DMS79 (cell line): ENCODE data around the gene EIF3K.

Source experiments
- DNase-seq: peaks from one replicate; lab custom pipeline; 2025; lab: John Stamatoyannopoulos, UW

The EIF3K gene

GRCh38 chr19:38665950-38666662 is 47.1 kb downstream of the EIF3K start:
- DNase-seq: no peak

GRCh38 chr19:38666663-38667511 is 47.9 kb downstream of the EIF3K start:
- DNase-seq: no peak

- DNase-seq: no peak
Observed at GRCh38 chr19:38667661-38668171, 48.7 kb downstream of the EIF3K start.

- DNase-seq: no peak
Observed at GRCh38 chr19:38669552-38669951, 50.6 kb downstream of the EIF3K start.

- no peak for DNase-seq
Observed at GRCh38 chr19:38670921-38671398, 52.0 kb downstream of the EIF3K start.

- DNase-seq: no peak
Observed at GRCh38 chr19:38671654-38672053, 52.7 kb downstream of the EIF3K start.

- DNase-seq: no peak
Observed at GRCh38 chr19:38673030-38673429, 54.0 kb downstream of the EIF3K start.

GRCh38 chr19:38674388-38675171 is 55.6 kb downstream of the EIF3K start:
- no peak for DNase-seq

GRCh38 chr19:38675611-38676010 is 56.6 kb downstream of the EIF3K start:
- no peak for DNase-seq

- DNase-seq: no peak
Observed at GRCh38 chr19:38676023-38676877, 57.3 kb downstream of the EIF3K start.

GRCh38 chr19:38676878-38677646 is 58.1 kb downstream of the EIF3K start:
- DNase-seq: no peak

GRCh38 chr19:38678217-38678890 is 59.4 kb downstream of the EIF3K start:
- no peak for DNase-seq

GRCh38 chr19:38678891-38679494 is 60.0 kb downstream of the EIF3K start:
- DNase-seq: no peak

- DNase-seq: no peak
Observed at GRCh38 chr19:38679839-38680238, 60.9 kb downstream of the EIF3K start.

GRCh38 chr19:38682195-38682867 is 63.3 kb downstream of the EIF3K start:
- DNase-seq: no peak

GRCh38 chr19:38682872-38683392 is 63.9 kb downstream of the EIF3K start:
- no peak for DNase-seq

- peak; percentile 37 for DNase-seq
Observed at GRCh38 chr19:38683393-38684077, 64.5 kb downstream of the EIF3K start.
